Muscle layer of colon (tissue), 2 donors: Measurements from ENCODE around the gene CALR.
"Not testable (repeated sequence)": the region's sequence is repeated elsewhere in the genome, so short reads cannot be mapped to it uniquely, and the experiment has no call there.

Experiments used
- H3K27ac ChIP-seq: one replicate; pipeline ENCODE4 v1.7.0; 2013; ENCODE audit warnings: low read depth, mild to moderate bottlenecking, low read length, moderate library complexity
- H3K27me3 ChIP-seq, 2 donors: one replicate each; pipeline ENCODE4 v1.7.0; 2013; ENCODE audit warnings: low read length in 2 of 2, mild to moderate bottlenecking in 2 of 2; ENCODE audit not compliant: insufficient read depth in 2 of 2, control insufficient read depth in 1 of 2
- H3K36me3 ChIP-seq: one replicate; pipeline ENCODE4 v1.7.0; 2013; ENCODE audit warnings: mild to moderate bottlenecking, low read length; ENCODE audit not compliant: insufficient read depth
- H3K4me1 ChIP-seq: one replicate; pipeline ENCODE4 v1.7.0; 2013; ENCODE audit warnings: mild to moderate bottlenecking, low read length; ENCODE audit not compliant: insufficient read depth
- H3K4me3 ChIP-seq, 2 donors: one replicate each; pipeline ENCODE4 v1.7.0; 2013; ENCODE audit warnings: low read length in 2 of 2, low read depth in 1 of 2, mild to moderate bottlenecking in 1 of 2, moderate library complexity in 1 of 2
- H3K9ac ChIP-seq: one replicate; pipeline ENCODE4 v1.7.0; 2013; ENCODE audit warnings: low read length
- H3K9me3 ChIP-seq: one replicate; pipeline ENCODE4 v1.7.0; 2013; ENCODE audit warnings: mild to moderate bottlenecking, low read length
- donor health status: abdominal sarcoma.
- donor health status: Adenocarcinoma of cecum.

Gene CALR

GRCh38 chr19:12947702-12948611 lies 9.5 kb downstream of the CALR start:
- Histone ChIP-seq H3K36me3 (peaks cover 59% of the 10 kb centered on the region), H3K9me3 (no peaks in the 10 kb centered on the region), H3K4me3 (no peak overlapping the region), H3K27me3 (no peaks in the 10 kb centered on the region), H3K4me1 (peaks cover 24% of the 10 kb centered on the region), H3K9ac (no peak overlapping the region), H3K27ac (no peak overlapping the region)

DNA sequence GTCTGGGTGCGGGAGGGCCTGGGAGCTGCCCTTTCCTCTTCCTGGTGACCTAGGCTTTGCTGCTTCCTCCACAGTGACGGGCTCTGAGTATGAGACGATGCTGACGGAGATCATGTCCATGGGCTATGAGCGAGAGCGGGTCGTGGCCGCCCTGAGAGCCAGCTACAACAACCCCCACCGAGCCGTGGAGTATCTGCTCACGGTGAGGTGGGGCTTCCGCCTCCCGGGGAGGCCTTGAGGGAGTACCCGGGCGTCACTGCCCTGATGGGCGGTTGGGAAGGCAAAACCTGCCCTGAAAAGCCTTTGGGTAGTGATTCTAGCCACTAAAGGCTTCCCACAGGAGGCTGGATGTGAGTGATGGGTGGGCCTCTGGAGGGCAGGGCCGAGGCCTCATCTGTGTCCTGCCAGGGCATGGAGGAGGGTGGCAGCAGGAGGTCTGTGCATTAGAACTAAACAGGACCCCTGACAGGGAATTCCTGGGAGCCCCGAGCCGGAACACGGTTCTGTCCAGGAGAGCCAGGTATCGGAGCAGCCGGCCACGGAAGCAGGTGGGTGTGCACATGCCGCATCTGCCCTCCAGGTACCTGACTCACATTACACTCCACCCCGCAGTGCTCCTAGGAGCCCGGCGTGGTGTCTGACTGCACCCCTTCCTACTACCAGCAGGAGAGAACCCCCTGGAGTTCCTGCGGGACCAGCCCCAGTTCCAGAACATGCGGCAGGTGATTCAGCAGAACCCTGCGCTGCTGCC lies 10.4 kb downstream of the CALR start:
- Histone ChIP-seq H3K9me3 (no peaks in the 10 kb centered on the region), H3K9ac (no peak overlapping the region), H3K27me3 (no peaks in the 10 kb centered on the region), H3K4me1 (peaks cover 17% of the 10 kb centered on the region), H3K4me3 (no peak overlapping the region), H3K36me3 (peaks cover 57% of the 10 kb centered on the region), H3K27ac (no peak overlapping the region)

GRCh38 chr19:12949363-12950283 lies 11.2 kb downstream of the CALR start:
- Histone ChIP-seq H3K27ac (no peak overlapping the region), H3K36me3 (peaks cover 62% of the 10 kb centered on the region), H3K4me1 (peaks cover 17% of the 10 kb centered on the region)

GRCh38 chr19:12952050-12952449 lies 13.6 kb downstream of the CALR start:
- H3K27ac ChIP-seq, H3K9me3 ChIP-seq, H3K9ac ChIP-seq, H3K4me3 ChIP-seq, H3K27me3 ChIP-seq: not testable (repeated sequence)
- Histone ChIP-seq H3K4me1 (peaks cover 20% of the 10 kb centered on the region), H3K36me3 (peaks cover 61% of the 10 kb centered on the region)

More at GRCh38 chr19:12949363-12950283, 11.2 kb downstream of the CALR start:
- H3K9ac ChIP-seq, result no peak overlapping the region
- no peak overlapping the region for H3K4me3 ChIP-seq
- no peaks in the 10 kb centered on the region for H3K27me3 ChIP-seq
- no peaks in the 10 kb centered on the region for H3K9me3 ChIP-seq

GRCh38 chr19:12952488-12953137 lies 14.2 kb downstream of the CALR start:
- no peaks in the 10 kb centered on the region for H3K9me3 ChIP-seq
- peaks cover 58% of the 10 kb centered on the region for H3K36me3 ChIP-seq
- H3K4me3 ChIP-seq, result no peak overlapping the region
- H3K27me3 ChIP-seq, result no peaks in the 10 kb centered on the region
- H3K4me1 ChIP-seq, result peaks cover 14% of the 10 kb centered on the region
- peak overlapping the region; percentile 50 for H3K27ac ChIP-seq
- no peak overlapping the region for H3K9ac ChIP-seq

DNA sequence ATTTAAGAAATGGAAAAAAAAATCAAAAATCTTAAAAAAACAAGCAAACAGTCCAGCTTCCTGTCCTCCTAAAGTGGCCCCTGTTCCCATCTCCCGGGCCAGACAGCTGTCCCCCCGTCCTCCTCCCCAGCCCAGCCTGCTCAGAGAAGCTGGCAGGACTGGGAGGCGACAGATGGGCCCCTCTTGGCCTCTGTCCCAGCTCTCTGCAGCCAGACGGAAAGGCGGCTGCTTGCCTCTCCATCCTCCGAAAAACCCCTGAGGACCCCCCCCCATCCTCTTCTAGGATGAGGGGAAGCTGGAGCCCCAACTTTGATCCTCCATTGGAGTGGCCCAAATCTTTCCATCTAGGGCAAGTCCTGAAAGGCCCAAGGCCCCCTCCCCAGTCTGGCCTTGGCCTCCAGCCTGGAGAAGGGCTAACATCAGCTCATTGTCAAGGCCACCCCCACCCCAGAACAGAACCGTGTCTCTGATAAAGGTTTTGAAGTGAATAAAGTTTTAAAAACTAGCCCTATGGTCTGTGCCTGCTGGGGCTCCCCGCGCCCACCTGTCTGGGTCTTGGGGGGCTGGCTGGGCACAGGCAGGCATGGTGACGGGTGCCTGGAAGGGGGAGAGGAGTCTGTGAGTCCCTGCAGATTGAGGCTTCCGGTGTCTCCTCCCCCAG lies 14.9 kb downstream of the CALR start:
- H3K36me3 ChIP-seq, result peaks cover 52% of the 10 kb centered on the region
- H3K4me3 ChIP-seq, result no peak overlapping the region
- no peak overlapping the region for H3K9ac ChIP-seq
- peaks cover 12% of the 10 kb centered on the region for H3K4me1 ChIP-seq
- H3K27ac ChIP-seq, result peak overlapping the region; percentile 49
- no peaks in the 10 kb centered on the region for H3K27me3 ChIP-seq
- no peaks in the 10 kb centered on the region for H3K9me3 ChIP-seq

- H3K36me3 ChIP-seq, result peaks cover 44% of the 10 kb centered on the region
- H3K9ac ChIP-seq, result no peak overlapping the region
Measured at GRCh38 chr19:12953799-12954611, 15.6 kb downstream of the CALR start.

GRCh38 chr19:12954612-12954962 lies 16.2 kb downstream of the CALR start:
- H3K9ac ChIP-seq, result no peak overlapping the region
- H3K4me1 ChIP-seq, result peaks cover 12% of the 10 kb centered on the region
- H3K4me3 ChIP-seq, result no peak overlapping the region
- no peak overlapping the region for H3K27ac ChIP-seq
- H3K27me3 ChIP-seq, result no peaks in the 10 kb centered on the region
- H3K36me3 ChIP-seq, result peaks cover 38% of the 10 kb centered on the region
- no peaks in the 10 kb centered on the region for H3K9me3 ChIP-seq

More at GRCh38 chr19:12953799-12954611, 15.6 kb downstream of the CALR start:
- Histone ChIP-seq H3K9me3 (no peaks in the 10 kb centered on the region), H3K27me3 (no peaks in the 10 kb centered on the region), H3K4me1 (peaks cover 12% of the 10 kb centered on the region), H3K27ac (peak overlapping the region; percentile 49), H3K4me3 (no peak overlapping the region)

DNA sequence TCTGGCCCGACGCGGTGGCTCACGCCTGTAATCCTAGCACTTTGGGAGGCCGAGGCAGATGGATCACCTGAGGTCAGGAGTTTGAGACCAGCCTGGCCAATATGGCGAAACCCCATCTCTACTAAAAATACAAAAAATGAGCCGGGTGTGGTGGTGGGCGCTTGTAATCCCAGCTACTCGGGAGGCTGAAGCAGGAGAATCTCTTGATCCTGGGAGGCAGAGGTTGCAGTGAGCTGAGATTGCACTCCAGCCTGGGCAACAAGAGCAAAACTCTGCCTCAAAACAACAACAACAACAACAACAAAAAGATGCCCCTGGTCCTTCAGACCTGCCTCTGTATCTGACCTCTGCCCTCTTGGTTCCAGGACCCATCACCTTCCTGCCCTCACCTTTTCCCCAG lies 17.2 kb downstream of the CALR start:
- not testable (repeated sequence) for H3K9me3 ChIP-seq, H3K9ac ChIP-seq, H3K27me3 ChIP-seq
- H3K36me3 ChIP-seq, result peaks cover 31% of the 10 kb centered on the region
- H3K27ac ChIP-seq, result peak overlapping the region; percentile 32
- H3K4me3 ChIP-seq, result peak overlapping the region in 1 of 2 donors; percentile 6
- H3K4me1 ChIP-seq, result peaks cover 12% of the 10 kb centered on the region

DNA sequence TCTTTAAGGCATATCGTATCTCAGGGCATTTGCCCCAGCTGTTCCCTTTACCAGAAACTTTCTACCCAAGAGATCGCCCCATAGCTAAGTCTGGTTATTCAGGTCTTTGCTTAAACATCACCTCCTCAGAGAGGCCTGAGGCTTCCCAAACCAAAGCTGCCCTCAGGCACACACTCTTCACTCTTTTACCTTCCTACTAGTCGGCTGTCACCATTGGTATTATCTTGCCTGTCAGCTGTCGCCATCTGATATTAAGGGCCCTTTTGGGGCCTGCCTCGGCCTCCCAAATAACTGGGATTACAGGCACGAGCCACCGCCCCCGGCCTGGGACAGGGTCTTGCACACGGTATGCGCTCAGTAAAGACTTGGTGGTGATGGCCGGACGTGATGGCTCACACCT lies 17.6 kb downstream of the CALR start:
- H3K27ac ChIP-seq, result peak overlapping the region; percentile 32
- H3K36me3 ChIP-seq, result peaks cover 31% of the 10 kb centered on the region
- H3K27me3 ChIP-seq, result no peaks in the 10 kb centered on the region
- peaks cover 12% of the 10 kb centered on the region for H3K4me1 ChIP-seq
- peak overlapping the region; percentile 6 to 73 for H3K4me3 ChIP-seq
- no peaks in the 10 kb centered on the region for H3K9me3 ChIP-seq
- no peak overlapping the region for H3K9ac ChIP-seq
